GM12878 (cell line): ENCODE measurements around the gene DAPK3. TPM values are rescaled to one million over a fixed set of nuclear protein-coding genes. Genes with fewer than 3 reads are reported as not detected.

Experiments used
- ATAC-seq: fragments of 200-7000 bp; cut with Tn5 transposase; 3 replicates; pipeline ENCODE4 v1.9.1; 2020; ENCODE audit warnings: mild to moderate bottlenecking, moderate library complexity
- BruUV-seq: library from RNA; stranded (reverse); fragments of 400-500 nt; replicated peaks from 2 replicates; lab custom pipeline; 2021; lab: Mats Ljungman, UMichigan
- CTCF ChIA-PET: fragments of 300-600 bp; sonication (Branson Sonifier 250); formaldehyde crosslinking; extraction: SDS; loops from one replicate; lab custom pipeline; 2021; ENCODE audit warnings: inconsistent platforms; lab: Yijun Ruan, JAX
- POLR2A ChIA-PET: fragments of 350-600 bp; formaldehyde crosslinking; extraction: SDS; loops from one replicate; lab custom pipeline; 2021; ENCODE audit warnings: inconsistent platforms; lab: Charles Lee
- RAD21 ChIA-PET: fragments of 300-600 bp; sonication (Branson Sonifier 250); formaldehyde crosslinking; loops from one replicate; lab custom pipeline; 2023; ENCODE audit warnings: antibody characterized with exemption; ENCODE audit not compliant: unreplicated experiment; lab: Charles Lee
- SMC1A ChIA-PET: fragments of 300-600 bp; sonication (Branson Sonifier 250); formaldehyde crosslinking; loops from one replicate; lab custom pipeline; 2023; ENCODE audit not compliant: unreplicated experiment, uncharacterized antibody; lab: Charles Lee
- DNase-seq: peaks from one replicate; pipeline ENCODE4 v3.0.0-alpha.2; 2011; ENCODE audit warnings: low read depth, low spot score
- FAIRE-seq: peaks from 3 replicates; lab custom pipeline; 2011; peaks lifted over from hg19 to GRCh38; lab: Jason Lieb, UNC
- H2AFZ ChIP-seq: 2 replicates; pipeline ENCODE4 v1.6.0; 2011; ENCODE audit warnings: low read depth, low read length, control low read depth; ENCODE audit not compliant: control insufficient read depth
- H3K27ac ChIP-seq: 2 replicates; pipeline ENCODE4 v1.5.1; 2011; ENCODE audit warnings: control low read depth; ENCODE audit not compliant: control insufficient read depth, insufficient read depth
- H3K27me3 ChIP-seq, 2 experiments: replicated peaks in 1 of 2; 2 replicates each; pipeline versions ENCODE4 v1.6.0 to v1.6.1; 2011; ENCODE audit warnings: low read length in 1 of 2; ENCODE audit not compliant: control insufficient read depth in 2 of 2, insufficient read depth in 2 of 2
- H3K36me3 ChIP-seq, 2 experiments: 2 replicates each; pipeline ENCODE4 v1.5.1; 2011; ENCODE audit warnings: low read length in 1 of 2; ENCODE audit not compliant: control insufficient read depth in 2 of 2, insufficient read depth in 2 of 2
- H3K4me1 ChIP-seq: 2 replicates; pipeline ENCODE4 v1.6.1; 2011; ENCODE audit warnings: mild to moderate bottlenecking, low read length, moderate library complexity, mixed read lengths; ENCODE audit not compliant: control insufficient read depth, insufficient read depth
- H3K4me2 ChIP-seq: 2 replicates; pipeline ENCODE4 v1.6.0; 2011; ENCODE audit warnings: control low read depth; ENCODE audit not compliant: control insufficient read depth, insufficient read depth
- H3K4me3 ChIP-seq: fragments of 200-600 bp; sonication (generic); 2 replicates; pipeline ENCODE4 v1.5.1; 2016
- H3K79me2 ChIP-seq: 2 replicates; pipeline ENCODE4 v1.6.0; 2011; ENCODE audit warnings: low read length; ENCODE audit not compliant: control insufficient read depth, insufficient read depth
- H3K9ac ChIP-seq: 2 replicates; pipeline ENCODE4 v1.8.0; 2011; ENCODE audit warnings: low read length, control low read depth, mixed read lengths; ENCODE audit not compliant: control insufficient read depth, insufficient read depth
- H3K9me3 ChIP-seq: replicated peaks from 3 replicates; pipeline ENCODE4 v1.5.1; 2011; ENCODE audit warnings: mild to moderate bottlenecking, low read length; ENCODE audit not compliant: control insufficient read depth, insufficient read depth
- H4K20me1 ChIP-seq: 2 replicates; pipeline ENCODE4 v1.6.0; 2011; ENCODE audit not compliant: control insufficient read depth, insufficient read depth
- BMI1 ChIP-seq: fragments of 450-650 bp; IDR thresholded peaks from 2 replicates; pipeline ENCODE4 v1.6.1; 2016; ENCODE audit warnings: mild to moderate bottlenecking, moderate library complexity, borderline replicate concordance
- ETV6 ChIP-seq, 2 experiments: fragments of 450-650 bp in 1 of 2; IDR thresholded peaks in 1 of 2; conservative IDR thresholded peaks in 1 of 2; 2 replicates each; pipeline ENCODE4 v1.6.1; 2014; ENCODE audit warnings: antibody characterized with exemption in 1 of 2, borderline replicate concordance in 1 of 2, low read depth in 1 of 2, mild to moderate bottlenecking in 1 of 2, moderate library complexity in 1 of 2
- FOS ChIP-seq: IDR thresholded peaks from 3 replicates; pipeline ENCODE4 v1.6.1; 2011; ENCODE audit warnings: borderline replicate concordance; ENCODE audit not compliant: insufficient read length; ENCODE audit errors: extremely low read depth
- HDAC6 ChIP-seq: fragments of 200-600 bp; sonication (generic); IDR thresholded peaks from one replicate; pipeline ENCODE4 v1.8.0; 2017; ENCODE audit warnings: antibody characterized with exemption; ENCODE audit not compliant: unreplicated experiment
- JUNB ChIP-seq: IDR thresholded peaks from 2 replicates; pipeline ENCODE4 v1.6.1; 2016; ENCODE audit warnings: antibody characterized with exemption, mild to moderate bottlenecking
- JUND ChIP-seq: IDR thresholded peaks from 2 replicates; pipeline ENCODE4 v1.6.1; 2012; ENCODE audit warnings: low read depth, mild to moderate bottlenecking, low read length, improper control_type of control experiment, moderate library complexity
- KAT2A ChIP-seq: conservative IDR thresholded peaks from 2 replicates; pipeline ENCODE4 v1.6.1; 2011; ENCODE audit warnings: low read depth, low read length; ENCODE audit not compliant: control insufficient read depth
- KDM1A ChIP-seq: fragments of 200-600 bp; sonication (generic); IDR thresholded peaks from 2 replicates; pipeline ENCODE4 v1.6.1; 2016; ENCODE audit warnings: borderline replicate concordance
- PAX5 ChIP-seq: IDR thresholded peaks from 2 replicates; pipeline ENCODE4 v1.6.1; 2011; ENCODE audit warnings: low read depth, low read length, borderline replicate concordance
- RFX5 ChIP-seq: IDR thresholded peaks from 2 replicates; pipeline ENCODE4 v1.6.1; 2011; ENCODE audit warnings: low read depth, low read length, improper control_type of control experiment
- SMC3 ChIP-seq: IDR thresholded peaks from 2 replicates; pipeline ENCODE4 v1.6.1; 2011; ENCODE audit warnings: low read length, improper control_type of control experiment, borderline replicate concordance
- SRF ChIP-seq, 2 experiments: IDR thresholded peaks; 2 replicates each; pipeline ENCODE4 v1.6.1; 2011; ENCODE audit warnings: low read depth in 2 of 2, low read length in 2 of 2, mild to moderate bottlenecking in 1 of 2, moderate library complexity in 1 of 2
- WGBS: methylation state at CpG from one replicate; pipeline ENCODE4 v1.1.6; 2016; ENCODE audit warnings: low lambda C conversion rate; ENCODE audit not compliant: insufficient replicate concordance, insufficient coverage; ENCODE audit errors: missing lambda C conversion rate; 5-methylcytosine and 5-hydroxymethylcytosine counted together
- in situ Hi-C: fragments of 300-500 bp; cut with MboI; formaldehyde crosslinking; loops from 9 replicates; pipeline ENCODE4 v1.14.3; 2018; ENCODE audit warnings: mixed read lengths
- intact Hi-C: fragments of 100-400 bp; cut with micrococcal nuclease; formaldehyde crosslinking; loops from one replicate; pipeline ENCODE4 v1.14.2; 2022; ENCODE audit not compliant: unreplicated experiment
- polyA plus RNA-seq, 11 experiments: library from polyadenylated mRNA; depleted of rRNA in 4 of 11; unstranded in 6 of 11; stranded (reverse) in 5 of 11; fragments of >200 nt; fragmentation: Nextera tagmentation in 4 of 11; fragmentation: Illumina TruSeq in 1 of 11; extraction: Ambion mirVana in 4 of 11; extraction: Trizol in 1 of 11; gene quantifications; 1 replicate in 1 of 11; 2 replicates in 10 of 11; pipeline versions ENCODE4 v1.2.1 to v1.2.3, GENCODE V29; 2011 to 2016; ENCODE audit warnings: inconsistent platforms in 2 of 11, missing spikeins in 2 of 11, low read depth in 1 of 11
- total RNA-seq, 4 experiments: library from RNA; depleted of rRNA in 3 of 4; stranded (reverse); fragments of >200 nt in 3 of 4; fragmentation: Illumina TruSeq in 1 of 4; extraction: Trizol in 1 of 4; gene quantifications; 2 replicates each; pipeline versions ENCODE4 v1.2.1 to v1.2.3, GENCODE V29; 2013 to 2021
- TF ChIP-seq, protein P1 (sequence below), 3 experiments: IDR thresholded peaks in 2 of 3; conservative IDR thresholded peaks in 1 of 3; 2 replicates each; pipeline ENCODE4 v1.5.1; 2011; ENCODE audit warnings: low read depth in 3 of 3, low read length in 3 of 3, mild to moderate bottlenecking in 3 of 3, control low read depth in 2 of 3, moderate library complexity in 2 of 3, inconsistent platforms in 1 of 3, mixed read lengths in 1 of 3; ENCODE audit not compliant: control insufficient read depth in 2 of 3, insufficient read depth in 1 of 3; ENCODE audit errors: extremely low read depth in 1 of 3
- TF ChIP-seq, protein P2 (sequence below): IDR thresholded peaks from 2 replicates; pipeline ENCODE4 v1.6.1; 2011; ENCODE audit warnings: borderline replicate concordance, low read depth, mild to moderate bottlenecking, moderate library complexity, mixed read lengths, low read length; ENCODE audit not compliant: insufficient read depth; ENCODE audit errors: extremely low read length
- TF ChIP-seq, protein P3 (sequence below): fragments of 450-650 bp; IDR thresholded peaks from 2 replicates; pipeline ENCODE4 v1.6.1; 2017; ENCODE audit warnings: antibody characterized with exemption, mild to moderate bottlenecking, moderate library complexity
- TF ChIP-seq, protein P4 (sequence below): fragments of 450-650 bp; formaldehyde crosslinking; IDR thresholded peaks from 2 replicates; pipeline ENCODE4 v1.4.0; 2022; ENCODE audit warnings: mild to moderate bottlenecking, moderate library complexity

DAPK3 gene
- total and polyA plus RNA-seq, 10 of the 15 experiments (the other 5 are each of a cell fraction or from before 2014, with no cell fraction given), result 0.13 to 46.4 (median 24.8) TPM

DNA sequence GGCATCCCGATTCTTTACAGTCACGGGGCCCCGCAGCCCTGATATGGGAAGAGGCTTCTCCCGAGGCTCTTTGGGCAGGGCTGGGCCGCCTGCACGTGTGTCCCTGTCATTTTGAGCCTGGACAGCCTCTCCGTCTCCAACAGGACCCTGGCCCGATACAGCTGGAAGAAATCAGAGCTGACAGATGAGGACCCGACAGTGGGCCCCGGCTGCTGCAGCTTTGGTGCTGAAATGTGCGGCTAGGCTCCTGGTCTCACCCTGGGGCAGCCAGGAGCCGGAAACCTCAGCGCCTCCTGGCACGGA lies 39.9 kb upstream of the DAPK3 start:
- H3K27me3 ChIP-seq, result no peaks in the 10 kb centered on the region
- TF ChIP-seq KDM1A, result no peak
- no peak for TF ChIP-seq SMC3
- no peak for TF ChIP-seq JUND
- TF ChIP-seq JUNB, result no peak
- no peak for TF ChIP-seq BMI1
- no peak for TF ChIP-seq FOS
- TF ChIP-seq, protein P1, sequence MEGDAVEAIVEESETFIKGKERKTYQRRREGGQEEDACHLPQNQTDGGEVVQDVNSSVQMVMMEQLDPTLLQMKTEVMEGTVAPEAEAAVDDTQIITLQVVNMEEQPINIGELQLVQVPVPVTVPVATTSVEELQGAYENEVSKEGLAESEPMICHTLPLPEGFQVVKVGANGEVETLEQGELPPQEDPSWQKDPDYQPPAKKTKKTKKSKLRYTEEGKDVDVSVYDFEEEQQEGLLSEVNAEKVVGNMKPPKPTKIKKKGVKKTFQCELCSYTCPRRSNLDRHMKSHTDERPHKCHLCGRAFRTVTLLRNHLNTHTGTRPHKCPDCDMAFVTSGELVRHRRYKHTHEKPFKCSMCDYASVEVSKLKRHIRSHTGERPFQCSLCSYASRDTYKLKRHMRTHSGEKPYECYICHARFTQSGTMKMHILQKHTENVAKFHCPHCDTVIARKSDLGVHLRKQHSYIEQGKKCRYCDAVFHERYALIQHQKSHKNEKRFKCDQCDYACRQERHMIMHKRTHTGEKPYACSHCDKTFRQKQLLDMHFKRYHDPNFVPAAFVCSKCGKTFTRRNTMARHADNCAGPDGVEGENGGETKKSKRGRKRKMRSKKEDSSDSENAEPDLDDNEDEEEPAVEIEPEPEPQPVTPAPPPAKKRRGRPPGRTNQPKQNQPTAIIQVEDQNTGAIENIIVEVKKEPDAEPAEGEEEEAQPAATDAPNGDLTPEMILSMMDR (IDR thresholded peaks at IDR 0.05 in 2 of 3, conservative IDR thresholded peaks at IDR 0.05 in 1 of 3; ENCODE audit: control insufficient read depth in 2 of 3, extremely low read depth in 1 of 3, insufficient read depth in 1 of 3, low read depth in 3 of 3, low read length in 3 of 3), result no peak
- TF ChIP-seq RFX5, result no peak
- no peak for TF ChIP-seq SRF (IDR thresholded peaks at IDR 0.05; ENCODE audit: low read depth in 2 of 2, low read length in 2 of 2)
- no peak for TF ChIP-seq PAX5
- TF ChIP-seq, protein P2, sequence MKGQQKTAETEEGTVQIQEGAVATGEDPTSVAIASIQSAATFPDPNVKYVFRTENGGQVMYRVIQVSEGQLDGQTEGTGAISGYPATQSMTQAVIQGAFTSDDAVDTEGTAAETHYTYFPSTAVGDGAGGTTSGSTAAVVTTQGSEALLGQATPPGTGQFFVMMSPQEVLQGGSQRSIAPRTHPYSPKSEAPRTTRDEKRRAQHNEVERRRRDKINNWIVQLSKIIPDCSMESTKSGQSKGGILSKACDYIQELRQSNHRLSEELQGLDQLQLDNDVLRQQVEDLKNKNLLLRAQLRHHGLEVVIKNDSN, result no peak
- TF ChIP-seq KAT2A, result no peak
- TF ChIP-seq, protein P3, sequence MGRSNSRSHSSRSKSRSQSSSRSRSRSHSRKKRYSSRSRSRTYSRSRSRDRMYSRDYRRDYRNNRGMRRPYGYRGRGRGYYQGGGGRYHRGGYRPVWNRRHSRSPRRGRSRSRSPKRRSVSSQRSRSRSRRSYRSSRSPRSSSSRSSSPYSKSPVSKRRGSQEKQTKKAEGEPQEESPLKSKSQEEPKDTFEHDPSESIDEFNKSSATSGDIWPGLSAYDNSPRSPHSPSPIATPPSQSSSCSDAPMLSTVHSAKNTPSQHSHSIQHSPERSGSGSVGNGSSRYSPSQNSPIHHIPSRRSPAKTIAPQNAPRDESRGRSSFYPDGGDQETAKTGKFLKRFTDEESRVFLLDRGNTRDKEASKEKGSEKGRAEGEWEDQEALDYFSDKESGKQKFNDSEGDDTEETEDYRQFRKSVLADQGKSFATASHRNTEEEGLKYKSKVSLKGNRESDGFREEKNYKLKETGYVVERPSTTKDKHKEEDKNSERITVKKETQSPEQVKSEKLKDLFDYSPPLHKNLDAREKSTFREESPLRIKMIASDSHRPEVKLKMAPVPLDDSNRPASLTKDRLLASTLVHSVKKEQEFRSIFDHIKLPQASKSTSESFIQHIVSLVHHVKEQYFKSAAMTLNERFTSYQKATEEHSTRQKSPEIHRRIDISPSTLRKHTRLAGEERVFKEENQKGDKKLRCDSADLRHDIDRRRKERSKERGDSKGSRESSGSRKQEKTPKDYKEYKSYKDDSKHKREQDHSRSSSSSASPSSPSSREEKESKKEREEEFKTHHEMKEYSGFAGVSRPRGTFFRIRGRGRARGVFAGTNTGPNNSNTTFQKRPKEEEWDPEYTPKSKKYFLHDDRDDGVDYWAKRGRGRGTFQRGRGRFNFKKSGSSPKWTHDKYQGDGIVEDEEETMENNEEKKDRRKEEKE, result no peak
- TF ChIP-seq HDAC6, result no peak
- TF ChIP-seq ETV6 (conservative IDR thresholded peaks at IDR 0.05 in 1 of 2, IDR thresholded peaks at IDR 0.05 in 1 of 2; ENCODE audit: borderline replicate concordance in 1 of 2, low read depth in 1 of 2), result no peak
- TF ChIP-seq, protein P4, sequence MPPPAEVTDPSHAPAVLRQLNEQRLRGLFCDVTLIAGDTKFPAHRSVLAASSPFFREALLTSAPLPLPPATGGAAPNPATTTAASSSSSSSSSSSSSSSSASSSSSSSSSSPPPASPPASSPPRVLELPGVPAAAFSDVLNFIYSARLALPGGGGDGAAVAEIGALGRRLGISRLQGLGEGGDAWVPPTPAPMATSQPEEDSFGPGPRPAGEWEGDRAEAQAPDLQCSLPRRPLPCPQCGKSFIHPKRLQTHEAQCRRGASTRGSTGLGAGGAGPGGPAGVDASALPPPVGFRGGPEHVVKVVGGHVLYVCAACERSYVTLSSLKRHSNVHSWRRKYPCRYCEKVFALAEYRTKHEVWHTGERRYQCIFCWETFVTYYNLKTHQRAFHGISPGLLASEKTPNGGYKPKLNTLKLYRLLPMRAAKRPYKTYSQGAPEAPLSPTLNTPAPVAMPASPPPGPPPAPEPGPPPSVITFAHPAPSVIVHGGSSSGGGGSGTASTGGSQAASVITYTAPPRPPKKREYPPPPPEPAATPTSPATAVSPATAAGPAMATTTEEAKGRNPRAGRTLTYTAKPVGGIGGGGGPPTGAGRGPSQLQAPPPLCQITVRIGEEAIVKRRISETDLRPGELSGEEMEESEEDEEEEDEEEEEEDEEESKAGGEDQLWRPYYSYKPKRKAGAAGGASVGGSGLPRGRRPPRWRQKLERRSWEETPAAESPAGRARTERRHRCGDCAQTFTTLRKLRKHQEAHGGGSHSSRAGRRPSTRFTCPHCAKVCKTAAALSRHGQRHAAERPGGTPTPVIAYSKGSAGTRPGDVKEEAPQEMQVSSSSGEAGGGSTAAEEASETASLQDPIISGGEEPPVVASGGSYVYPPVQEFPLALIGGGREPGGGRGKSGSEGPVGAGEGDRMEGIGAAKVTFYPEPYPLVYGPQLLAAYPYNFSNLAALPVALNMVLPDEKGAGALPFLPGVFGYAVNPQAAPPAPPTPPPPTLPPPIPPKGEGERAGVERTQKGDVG (CRISPR knock-in tag), result no peak

More for the DNA sequence above, 39.9 kb upstream of the DAPK3 start:
- over 99% methylated on average over 13 of the region's 14 CpGs for WGBS
- SMC1A ChIA-PET, result no interaction called here
- H3K79me2 ChIP-seq, result peaks cover 34% of the 10 kb centered on the region
- FAIRE-seq (no peak), ATAC-seq (no peak), DNase-seq (no peak)
- H3K36me3 ChIP-seq, result peaks cover 0 to 15% of the 10 kb centered on the region in 2 experiments; a peak in 2 of 4 replicates
- intact Hi-C loops (no loop called here), in situ Hi-C loops (no loop called here)
- no peaks in the 10 kb centered on the region for H4K20me1 ChIP-seq
- RAD21 ChIA-PET, result no interaction called here
- no peak overlapping the region for H3K9ac ChIP-seq
- H2AFZ ChIP-seq, result no peak overlapping the region
- H3K27ac ChIP-seq, result no peak overlapping the region
- no peak overlapping the region for H3K4me3 ChIP-seq
- POLR2A ChIA-PET, result no interaction called here
- peaks cover 7% of the 10 kb centered on the region; the same call in 1 of the 2 replicates for H3K4me1 ChIP-seq
- BruUV-seq, result no TSS peak
- CTCF ChIA-PET, result no interaction called here
- H3K4me2 ChIP-seq, result no peak overlapping the region
- H3K9me3 ChIP-seq, result no peaks in the 10 kb centered on the region
